Left lobe of liver (tissue), 2 donors: Measurements from ENCODE around the gene NACC2. TPM values are rescaled to one million over a fixed set of nuclear protein-coding genes. Genes with fewer than 3 reads are reported as not detected.
"Not testable (repeated sequence)": the region's sequence is repeated elsewhere in the genome, so short reads cannot be mapped to it uniquely, and the experiment has no call there.

Experiments
- ATAC-seq: fragments of 200-7000 bp; cut with Tn5 transposase; one replicate; pipeline ENCODE4 v1.9.1; 2020; ENCODE audit warnings: mild to moderate bottlenecking, moderate library complexity
- DNase-seq: peaks from one replicate; pipeline ENCODE4 v3.0.0-alpha.2; 2020; ENCODE audit warnings: low spot score
- total RNA-seq: library from RNA; stranded (reverse); gene quantifications from one replicate; pipeline ENCODE4 v1.2.1, GENCODE V29; 2021
- donor health status: DM: no; HTN: no; CAD: no; lungs with moderate emphysema.
- donor health status: DM: no; HTN: yes; CAD: no.

The NACC2 gene
- total RNA-seq, 1 donor from 2014 or later = 18.4 TPM

GRCh38 chr9:136049491-136050265 lies 45.4 kb downstream of the NACC2 start:
- peak; percentile 46 for DNase-seq

GRCh38 chr9:136048560-136049411 lies 46.3 kb downstream of the NACC2 start:
- DNase-seq (peak; percentile 48), ATAC-seq (no peak)

More at GRCh38 chr9:136049491-136050265, 45.4 kb downstream of the NACC2 start:
- ATAC-seq = no peak

GRCh38 chr9:136047775-136048559 lies 47.1 kb downstream of the NACC2 start:
- ATAC-seq (no peak), DNase-seq (peak; percentile 47)

GRCh38 chr9:136047076-136047774 lies 47.9 kb downstream of the NACC2 start:
- DNase-seq (peak; percentile 42), ATAC-seq (no peak)

- DNase-seq = peak; percentile 42
- no peak for ATAC-seq
These were observed 48.6 kb downstream of the NACC2 start for GRCh38 chr9:136046554-136046920.

- DNase-seq (peak; percentile 53), ATAC-seq (peak; percentile 12)
These were observed 49.2 kb downstream of the NACC2 start for GRCh38 chr9:136045595-136046553.

- ATAC-seq (no peak), DNase-seq (no peak)
These were observed 50.0 kb downstream of the NACC2 start for GRCh38 chr9:136044971-136045594.

GRCh38 chr9:136044207-136044970 lies 50.7 kb downstream of the NACC2 start:
- ATAC-seq (no peak), DNase-seq (peak; percentile 43)

GRCh38 chr9:136043441-136043991 lies 51.6 kb downstream of the NACC2 start:
- DNase-seq = peak; percentile 38
- no peak for ATAC-seq

- no peak for DNase-seq
- no peak for ATAC-seq
These were observed 52.5 kb downstream of the NACC2 start for GRCh38 chr9:136042541-136042940.

- not testable (repeated sequence) for ATAC-seq, DNase-seq
These were observed 54.2 kb downstream of the NACC2 start for GRCh38 chr9:136040848-136041247.

GRCh38 chr9:136039488-136039887 lies 55.6 kb downstream of the NACC2 start:
- no peak for ATAC-seq
- DNase-seq = no peak

- no peak for DNase-seq
- ATAC-seq = no peak
These were observed 58.2 kb downstream of the NACC2 start for GRCh38 chr9:136036848-136037247.

- no peak for DNase-seq
- ATAC-seq = no peak
These were observed 59.0 kb downstream of the NACC2 start for GRCh38 chr9:136036050-136036449.

GRCh38 chr9:136031741-136032730 lies 63.1 kb downstream of the NACC2 start:
- ATAC-seq = peak; percentile 14

GRCh38 chr9:136031094-136031493 lies 64.0 kb downstream of the NACC2 start:
- DNase-seq = no peak
- ATAC-seq = no peak

More at GRCh38 chr9:136031741-136032730, 63.1 kb downstream of the NACC2 start:
- no peak for DNase-seq
